ENCODE measurements around the gene UBE2D2.

- TF ChIP-seq CTCF (conservative IDR thresholded peaks at IDR 0.05; ENCODE audit: low read length): no peak
- no peak for TF ChIP-seq EZH2phosphoT487 (IDR thresholded peaks at IDR 0.05; ENCODE audit: borderline replicate concordance, low read depth, low read length)
These were observed 40.3 kb downstream of the UBE2D2 start for GRCh38 chr5:139601429-139601828.
